ENCODE measurements around the gene CWC15.

CWC15 gene

DNA sequence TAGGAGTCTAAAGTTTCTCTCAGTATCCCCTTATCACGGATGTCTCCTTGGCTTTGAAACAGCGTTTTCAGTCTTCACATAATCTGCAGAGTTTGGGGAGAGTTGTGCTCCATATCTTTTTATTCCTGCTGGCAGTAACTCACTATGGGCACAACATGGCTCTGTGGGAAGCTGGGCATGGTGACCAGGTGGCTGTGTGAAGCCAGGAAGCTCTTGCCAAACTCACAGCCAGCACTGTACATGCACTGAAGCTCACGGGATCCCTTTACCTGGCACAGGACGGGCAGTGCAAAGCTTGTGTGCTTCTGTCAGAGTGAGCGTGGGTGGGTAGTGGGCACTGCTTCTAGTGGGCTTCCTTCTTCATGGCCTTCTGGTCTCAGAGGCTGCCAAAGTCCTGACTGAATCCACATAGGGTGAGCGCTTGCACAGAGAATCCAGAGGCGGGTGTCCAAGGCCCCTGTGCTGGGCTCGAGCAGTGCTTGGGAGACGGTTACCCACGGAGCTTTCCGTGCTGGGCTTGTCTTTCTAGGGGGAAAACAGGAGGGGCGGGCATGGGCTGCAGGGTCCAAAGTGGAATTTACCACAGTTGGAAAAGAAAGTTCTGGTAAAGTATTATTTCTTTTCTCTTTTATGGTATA, 40.9 kb upstream of the CWC15 start:
- Histone ChIP-seq H3K4me1 (ENCODE audit: insufficient read depth, low read length, poor library complexity, severe bottlenecking) (no peaks in the 10 kb centered on the region), H3F3A (ENCODE audit: low read depth) (no peaks in the 10 kb centered on the region), H3K9me3 (ENCODE audit: insufficient read depth, low read depth, low read length) (no peaks in the 10 kb centered on the region), H3K27me3 (ENCODE audit: insufficient read depth, low read length, poor library complexity, severe bottlenecking) (no peaks in the 10 kb centered on the region), H4K20me1 (ENCODE audit: insufficient read depth, low read length, poor library complexity, severe bottlenecking) (no peaks in the 10 kb centered on the region), H3K79me2 (ENCODE audit: insufficient read depth, low read length) (no peaks in the 10 kb centered on the region), H3K9ac (ENCODE audit: low read depth, low read length, poor library complexity, severe bottlenecking) (no peak overlapping the region), H3K36me3 (ENCODE audit: insufficient read depth, low read length) (no peaks in the 10 kb centered on the region), H3K9me2 (replicated peaks; ENCODE audit: low read depth, low read length) (no peaks in the 10 kb centered on the region), H3K4me2 (ENCODE audit: low read depth, low read length, poor library complexity, severe bottlenecking) (no peak overlapping the region), H2AFZ (ENCODE audit: low read length) (no peak overlapping the region), H3K4me3 (ENCODE audit: low read length, poor library complexity, severe bottlenecking) (no peak overlapping the region)
- TF ChIP-seq CTCF (conservative IDR thresholded peaks at IDR 0.05; ENCODE audit: low read length) (no peak), EZH2phosphoT487 (IDR thresholded peaks at IDR 0.05; ENCODE audit: borderline replicate concordance) (no peak)

GRCh38 chr11:95011376-95011775, 38.0 kb upstream of the CWC15 start:
- Histone ChIP-seq H3K9ac (ENCODE audit: low read depth, low read length, poor library complexity, severe bottlenecking) (no peak overlapping the region), H3K9me2 (replicated peaks; ENCODE audit: low read depth, low read length) (no peaks in the 10 kb centered on the region), H3K9me3 (ENCODE audit: insufficient read depth, low read depth, low read length) (no peaks in the 10 kb centered on the region), H4K20me1 (ENCODE audit: insufficient read depth, low read length, poor library complexity, severe bottlenecking) (no peaks in the 10 kb centered on the region), H3K79me2 (ENCODE audit: insufficient read depth, low read length) (no peaks in the 10 kb centered on the region), H3F3A (ENCODE audit: low read depth) (no peaks in the 10 kb centered on the region), H3K4me1 (ENCODE audit: insufficient read depth, low read length, poor library complexity, severe bottlenecking) (no peaks in the 10 kb centered on the region), H3K27me3 (ENCODE audit: insufficient read depth, low read length, poor library complexity, severe bottlenecking) (peaks cover 3% of the 10 kb centered on the region), H2AFZ (ENCODE audit: low read length) (no peak overlapping the region), H3K4me2 (ENCODE audit: low read depth, low read length, poor library complexity, severe bottlenecking) (no peak overlapping the region), H3K36me3 (ENCODE audit: insufficient read depth, low read length) (no peaks in the 10 kb centered on the region), H3K4me3 (ENCODE audit: low read length, poor library complexity, severe bottlenecking) (no peak overlapping the region)
- TF ChIP-seq EZH2phosphoT487 (IDR thresholded peaks at IDR 0.05; ENCODE audit: borderline replicate concordance) (no peak), CTCF (conservative IDR thresholded peaks at IDR 0.05; ENCODE audit: low read length) (no peak)

DNA sequence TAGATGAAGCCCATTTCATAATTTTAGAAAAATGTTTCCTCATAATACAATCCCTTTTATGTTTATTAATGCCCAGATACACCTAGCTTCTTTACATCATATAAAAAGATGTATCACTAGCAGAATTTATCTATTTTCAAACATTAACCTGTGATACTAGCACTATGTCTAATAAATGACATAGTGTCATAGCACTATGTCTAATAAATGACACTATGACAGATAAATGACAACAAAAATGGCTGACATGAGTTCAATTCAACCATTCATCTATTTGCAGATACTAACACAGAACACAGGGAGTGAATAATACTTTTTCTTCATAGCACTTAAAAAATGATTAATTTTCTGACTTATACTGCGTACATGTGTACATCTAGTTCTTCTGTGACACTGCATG, 32.3 kb upstream of the CWC15 start:
- no peaks in the 10 kb centered on the region for H4K20me1 ChIP-seq (ENCODE audit: insufficient read depth, low read length, poor library complexity, severe bottlenecking)
- no peaks in the 10 kb centered on the region for H3K9me3 ChIP-seq (ENCODE audit: insufficient read depth, low read depth, low read length)
- H3K4me2 ChIP-seq (ENCODE audit: low read depth, low read length, poor library complexity, severe bottlenecking): no peak overlapping the region
- TF ChIP-seq CTCF (conservative IDR thresholded peaks at IDR 0.05; ENCODE audit: low read length) (no peak), EZH2phosphoT487 (IDR thresholded peaks at IDR 0.05; ENCODE audit: borderline replicate concordance) (no peak)
- no peaks in the 10 kb centered on the region for H3K9me2 ChIP-seq (replicated peaks; ENCODE audit: low read depth, low read length)
- no peaks in the 10 kb centered on the region for H3K4me1 ChIP-seq (ENCODE audit: insufficient read depth, low read length, poor library complexity, severe bottlenecking)
- H3K79me2 ChIP-seq (ENCODE audit: insufficient read depth, low read length): no peaks in the 10 kb centered on the region
- H3F3A ChIP-seq (ENCODE audit: low read depth): no peaks in the 10 kb centered on the region
- no peak overlapping the region for H3K4me3 ChIP-seq (ENCODE audit: low read length, poor library complexity, severe bottlenecking)
- no peak overlapping the region for H3K9ac ChIP-seq (ENCODE audit: low read depth, low read length, poor library complexity, severe bottlenecking)
- peaks cover 12% of the 10 kb centered on the region for H3K27me3 ChIP-seq (ENCODE audit: insufficient read depth, low read length, poor library complexity, severe bottlenecking)
- no peaks in the 10 kb centered on the region for H3K36me3 ChIP-seq (ENCODE audit: insufficient read depth, low read length)
- no peak overlapping the region for H2AFZ ChIP-seq (ENCODE audit: low read length)
